Choroid plexus epithelial cell (primary cell): ENCODE data around the gene CDK10.

Experiments
- DNase-seq: peaks from one replicate; pipeline ENCODE4 v3.0.0-alpha.2; 2010; ENCODE audit warnings: low read depth
- H3K4me3 ChIP-seq: 2 replicates; pipeline ENCODE4 v1.5.1; 2011; ENCODE audit warnings: low read depth, mild to moderate bottlenecking, control low read depth, low read length, moderate library complexity
- CTCF ChIP-seq: conservative IDR thresholded peaks from 2 replicates; pipeline ENCODE4 v1.5.1; 2011; ENCODE audit warnings: low read depth, mild to moderate bottlenecking, control low read depth, inconsistent platforms, low read length, moderate library complexity

CDK10 gene

GRCh38 chr16:89686520-89687091, at the start of gene CDK10:
TSS of gene CDK10 (plus strand) at chr16:89686689. CDS start at chr16:89686711, 22 bp downstream.
- H3K4me3 ChIP-seq: peak within 1 kb of the TSS; percentile 95
- no peak for TF ChIP-seq CTCF
- DNase-seq: peak; percentile 89

- TF ChIP-seq CTCF: no peak
- DNase-seq: no peak
- no peak overlapping the region for H3K4me3 ChIP-seq
Measured at GRCh38 chr16:89637379-89637778, 49.1 kb upstream of the CDK10 start.

- DNase-seq: no peak
- H3K4me3 ChIP-seq: no peak overlapping the region
- no peak for TF ChIP-seq CTCF
Measured at GRCh38 chr16:89638455-89638854, 48.0 kb upstream of the CDK10 start.

- H3K4me3 ChIP-seq: no peak overlapping the region
- no peak for DNase-seq
- TF ChIP-seq CTCF: no peak
Measured at GRCh38 chr16:89639385-89639784, 47.1 kb upstream of the CDK10 start.

- no peak for DNase-seq
- no peak for TF ChIP-seq CTCF
- H3K4me3 ChIP-seq: no peak overlapping the region
Measured at GRCh38 chr16:89641458-89642119, 44.9 kb upstream of the CDK10 start.

GRCh38 chr16:89642574-89642973, 43.9 kb upstream of the CDK10 start:
- no peak for TF ChIP-seq CTCF
- H3K4me3 ChIP-seq: no peak overlapping the region
- DNase-seq: no peak

- no peak for TF ChIP-seq CTCF
- DNase-seq: no peak
- no peak overlapping the region for H3K4me3 ChIP-seq
Measured at GRCh38 chr16:89643769-89644300, 42.7 kb upstream of the CDK10 start.
